Tibial nerve (tissue), 3 donors: ENCODE results near the gene PAN2.

Source experiments
- POLR2A ChIP-seq, 2 donors: fragments of 450-650 bp; IDR thresholded peaks; one replicate each; pipeline ENCODE4 v1.6.1; 2017; ENCODE audit warnings: antibody characterized with exemption in 2 of 2, mild to moderate bottlenecking in 2 of 2, moderate library complexity in 2 of 2
- TF ChIP-seq, protein P1 (sequence below), 5 experiments: fragments of 200-600 bp in 3 of 5; fragments of 450-650 bp in 2 of 5; sonication (generic) in 3 of 5; IDR thresholded peaks; one replicate each; pipeline ENCODE4 v1.5.1; 2016 to 2019; ENCODE audit warnings: antibody characterized with exemption in 5 of 5, mild to moderate bottlenecking in 3 of 5, moderate library complexity in 2 of 5

- TF ChIP-seq, protein P1, sequence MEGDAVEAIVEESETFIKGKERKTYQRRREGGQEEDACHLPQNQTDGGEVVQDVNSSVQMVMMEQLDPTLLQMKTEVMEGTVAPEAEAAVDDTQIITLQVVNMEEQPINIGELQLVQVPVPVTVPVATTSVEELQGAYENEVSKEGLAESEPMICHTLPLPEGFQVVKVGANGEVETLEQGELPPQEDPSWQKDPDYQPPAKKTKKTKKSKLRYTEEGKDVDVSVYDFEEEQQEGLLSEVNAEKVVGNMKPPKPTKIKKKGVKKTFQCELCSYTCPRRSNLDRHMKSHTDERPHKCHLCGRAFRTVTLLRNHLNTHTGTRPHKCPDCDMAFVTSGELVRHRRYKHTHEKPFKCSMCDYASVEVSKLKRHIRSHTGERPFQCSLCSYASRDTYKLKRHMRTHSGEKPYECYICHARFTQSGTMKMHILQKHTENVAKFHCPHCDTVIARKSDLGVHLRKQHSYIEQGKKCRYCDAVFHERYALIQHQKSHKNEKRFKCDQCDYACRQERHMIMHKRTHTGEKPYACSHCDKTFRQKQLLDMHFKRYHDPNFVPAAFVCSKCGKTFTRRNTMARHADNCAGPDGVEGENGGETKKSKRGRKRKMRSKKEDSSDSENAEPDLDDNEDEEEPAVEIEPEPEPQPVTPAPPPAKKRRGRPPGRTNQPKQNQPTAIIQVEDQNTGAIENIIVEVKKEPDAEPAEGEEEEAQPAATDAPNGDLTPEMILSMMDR (IDR thresholded peaks at IDR 0.05), result no peak
- no peak for TF ChIP-seq POLR2A (IDR thresholded peaks at IDR 0.05)
Measured at GRCh38 chr12:56274299-56274698, 59.5 kb downstream of the PAN2 start.
